Measurements from ENCODE around the gene GPR183. TPM values are rescaled to one million over a fixed set of nuclear protein-coding genes. Genes with fewer than 3 reads are reported as not detected.

GPR183 gene
- total RNA-seq, 2 donors from 2014 or later: 1.5 to 8.3 TPM

DNA sequence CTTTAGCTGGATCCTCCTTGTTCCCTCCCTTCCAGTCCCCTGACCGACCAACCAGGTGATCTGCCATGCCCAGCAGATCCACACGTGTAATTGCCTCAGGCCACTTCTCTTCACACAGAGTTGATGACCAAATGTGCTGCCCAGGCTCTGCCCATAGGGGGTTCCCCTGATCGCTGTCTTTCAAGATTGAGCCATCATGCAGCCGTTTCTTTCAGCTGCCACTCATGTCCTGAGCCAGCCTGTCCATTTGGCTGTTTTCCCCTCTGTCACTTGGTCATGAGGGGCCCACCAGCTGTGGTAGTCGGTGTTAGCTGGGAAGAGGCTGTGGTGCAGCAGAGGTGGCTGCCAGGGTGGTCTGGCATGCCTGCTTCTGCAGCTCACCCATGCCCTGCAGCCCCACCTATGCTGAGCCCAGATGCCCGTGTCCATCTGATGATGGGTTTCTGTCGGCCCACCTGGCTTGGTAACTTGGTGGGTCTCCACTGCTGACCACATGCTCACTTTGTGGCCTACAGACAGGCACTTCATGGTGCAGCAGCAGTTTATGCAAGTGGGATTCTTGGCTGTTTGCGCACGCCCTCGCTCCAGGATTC lies 35.6 kb upstream of the GPR183 start:
- intact Hi-C loops (cut with DNase I): no loop called here
- H3K4me3 ChIP-seq: no peak overlapping the region
- no peaks in the 10 kb centered on the region for H3K36me3 ChIP-seq
- H3K9ac ChIP-seq (ENCODE audit: low read depth in 2 of 2, low read length in 2 of 2): no peak overlapping the region
- no peaks in the 10 kb centered on the region for H3K9me3 ChIP-seq
- no peaks in the 10 kb centered on the region for H3K27me3 ChIP-seq
- no peak for DNase-seq
- TF ChIP-seq, protein P1, sequence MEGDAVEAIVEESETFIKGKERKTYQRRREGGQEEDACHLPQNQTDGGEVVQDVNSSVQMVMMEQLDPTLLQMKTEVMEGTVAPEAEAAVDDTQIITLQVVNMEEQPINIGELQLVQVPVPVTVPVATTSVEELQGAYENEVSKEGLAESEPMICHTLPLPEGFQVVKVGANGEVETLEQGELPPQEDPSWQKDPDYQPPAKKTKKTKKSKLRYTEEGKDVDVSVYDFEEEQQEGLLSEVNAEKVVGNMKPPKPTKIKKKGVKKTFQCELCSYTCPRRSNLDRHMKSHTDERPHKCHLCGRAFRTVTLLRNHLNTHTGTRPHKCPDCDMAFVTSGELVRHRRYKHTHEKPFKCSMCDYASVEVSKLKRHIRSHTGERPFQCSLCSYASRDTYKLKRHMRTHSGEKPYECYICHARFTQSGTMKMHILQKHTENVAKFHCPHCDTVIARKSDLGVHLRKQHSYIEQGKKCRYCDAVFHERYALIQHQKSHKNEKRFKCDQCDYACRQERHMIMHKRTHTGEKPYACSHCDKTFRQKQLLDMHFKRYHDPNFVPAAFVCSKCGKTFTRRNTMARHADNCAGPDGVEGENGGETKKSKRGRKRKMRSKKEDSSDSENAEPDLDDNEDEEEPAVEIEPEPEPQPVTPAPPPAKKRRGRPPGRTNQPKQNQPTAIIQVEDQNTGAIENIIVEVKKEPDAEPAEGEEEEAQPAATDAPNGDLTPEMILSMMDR (IDR thresholded peaks at IDR 0.05): no peak
- no peaks in the 10 kb centered on the region for H3K4me1 ChIP-seq
- H3K27ac ChIP-seq: no peak overlapping the region

DNA sequence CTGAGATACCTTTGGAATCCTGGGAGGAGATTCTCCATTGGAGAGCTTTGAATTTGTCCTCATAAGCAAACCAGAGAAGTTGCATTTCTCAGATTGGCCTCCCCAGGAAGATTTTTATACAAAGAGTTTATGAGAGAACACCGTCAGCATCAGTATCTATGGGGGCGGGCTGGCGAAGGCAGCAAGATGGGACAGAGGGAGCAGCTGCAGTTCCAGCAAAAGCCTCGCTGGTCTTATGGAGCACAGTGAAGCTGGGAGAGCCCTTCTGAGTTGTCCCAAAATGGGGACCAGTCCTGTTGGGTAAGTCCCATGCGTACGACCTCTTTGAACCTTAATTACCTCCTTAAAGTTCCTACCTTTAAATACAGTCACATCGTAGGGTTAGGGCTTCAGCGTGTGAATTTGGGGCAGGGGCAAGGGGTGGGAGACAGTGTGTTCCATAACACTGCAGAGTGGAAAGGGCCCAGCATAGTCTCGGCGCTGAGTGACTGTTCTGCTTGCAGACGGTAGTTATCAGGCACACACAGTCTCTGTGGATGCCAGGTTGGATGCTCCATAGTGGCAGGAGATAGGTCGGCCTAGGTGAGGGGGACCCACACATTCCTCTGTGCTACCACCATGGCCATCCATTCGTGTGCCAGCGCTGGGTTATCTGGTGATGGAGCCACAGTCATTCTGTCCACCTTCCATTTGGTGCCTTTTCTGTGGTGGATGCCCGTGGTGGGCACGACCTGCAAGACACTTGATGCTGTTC lies 34.9 kb upstream of the GPR183 start:
- DNase-seq: no peak
- no peak overlapping the region for H3K4me3 ChIP-seq
- no peaks in the 10 kb centered on the region for H3K27me3 ChIP-seq
- H3K27ac ChIP-seq: no peak overlapping the region
- TF ChIP-seq, protein P1 (IDR thresholded peaks at IDR 0.05): no peak
- intact Hi-C loops (cut with DNase I): no loop called here
- H3K36me3 ChIP-seq: no peaks in the 10 kb centered on the region
- no peaks in the 10 kb centered on the region for H3K4me1 ChIP-seq
- H3K9ac ChIP-seq (ENCODE audit: low read depth in 2 of 2, low read length in 2 of 2): no peak overlapping the region
- H3K9me3 ChIP-seq: no peaks in the 10 kb centered on the region

DNA sequence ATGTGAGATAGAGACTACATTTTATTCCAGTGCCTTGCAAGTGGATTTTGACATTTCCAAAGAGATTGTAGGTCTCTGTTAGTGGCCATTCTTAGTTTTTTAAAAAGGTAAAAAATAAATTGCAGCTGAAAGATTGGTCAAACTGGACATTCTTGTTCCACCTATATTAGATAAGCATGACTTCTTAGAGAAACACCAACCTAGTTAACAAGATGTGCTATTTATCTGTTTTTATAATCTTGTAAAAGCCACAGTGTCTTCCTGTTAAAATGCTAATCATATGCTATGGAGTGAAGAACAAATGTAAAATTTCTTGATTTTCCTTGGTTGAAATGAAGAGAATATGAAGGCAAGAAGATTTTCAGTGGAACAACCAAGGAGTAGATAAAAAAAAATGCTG lies 33.4 kb upstream of the GPR183 start:
- Histone ChIP-seq H3K27ac (no peak overlapping the region), H3K36me3 (no peaks in the 10 kb centered on the region), H3K27me3 (no peaks in the 10 kb centered on the region), H3K9ac (ENCODE audit: low read depth in 2 of 2, low read length in 2 of 2) (no peak overlapping the region), H3K9me3 (no peaks in the 10 kb centered on the region), H3K4me1 (no peaks in the 10 kb centered on the region), H3K4me3 (no peak overlapping the region)
- no peak for DNase-seq
- intact Hi-C loops (cut with DNase I): no loop called here
- TF ChIP-seq, protein P1 (IDR thresholded peaks at IDR 0.05): no peak

DNA sequence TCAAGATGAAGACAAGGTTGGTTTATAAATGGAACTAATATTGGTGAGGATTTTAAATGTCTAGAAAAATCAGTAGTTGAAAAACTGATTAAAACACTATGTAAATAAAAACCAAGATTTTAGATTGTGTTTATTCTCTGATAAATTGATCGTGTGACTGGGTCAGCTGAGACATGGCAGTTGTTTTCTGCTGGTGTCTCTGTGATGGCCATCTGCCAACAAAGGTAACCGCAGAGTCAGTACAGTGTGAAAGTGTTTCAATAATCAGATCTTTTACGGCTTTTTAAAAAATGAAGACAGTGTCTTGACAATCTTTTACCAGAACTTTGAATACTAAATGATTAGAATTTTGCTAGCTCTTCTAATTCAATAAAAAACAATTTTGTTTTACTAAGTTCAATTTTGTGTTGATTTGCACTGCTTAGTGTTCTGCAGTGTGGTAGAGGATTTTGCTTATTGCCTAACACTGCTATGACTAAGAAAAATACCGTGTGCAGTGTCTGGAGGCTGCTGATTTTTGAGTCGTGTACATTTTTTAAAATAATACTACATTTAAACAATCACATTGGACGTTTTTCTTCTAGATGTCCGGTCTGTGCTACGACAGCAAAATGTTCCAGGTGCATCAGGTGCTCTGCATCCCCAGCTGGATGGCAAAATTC lies 32.7 kb upstream of the GPR183 start:
- intact Hi-C loops (cut with DNase I): no loop called here
- no peak overlapping the region for H3K4me3 ChIP-seq
- no peaks in the 10 kb centered on the region for H3K27me3 ChIP-seq
- H3K27ac ChIP-seq: no peak overlapping the region
- no peaks in the 10 kb centered on the region for H3K4me1 ChIP-seq
- no peak for DNase-seq
- TF ChIP-seq, protein P1 (IDR thresholded peaks at IDR 0.05): no peak
- no peaks in the 10 kb centered on the region for H3K9me3 ChIP-seq
- no peak overlapping the region for H3K9ac ChIP-seq (ENCODE audit: low read depth in 2 of 2, low read length in 2 of 2)
- no peaks in the 10 kb centered on the region for H3K36me3 ChIP-seq

DNA sequence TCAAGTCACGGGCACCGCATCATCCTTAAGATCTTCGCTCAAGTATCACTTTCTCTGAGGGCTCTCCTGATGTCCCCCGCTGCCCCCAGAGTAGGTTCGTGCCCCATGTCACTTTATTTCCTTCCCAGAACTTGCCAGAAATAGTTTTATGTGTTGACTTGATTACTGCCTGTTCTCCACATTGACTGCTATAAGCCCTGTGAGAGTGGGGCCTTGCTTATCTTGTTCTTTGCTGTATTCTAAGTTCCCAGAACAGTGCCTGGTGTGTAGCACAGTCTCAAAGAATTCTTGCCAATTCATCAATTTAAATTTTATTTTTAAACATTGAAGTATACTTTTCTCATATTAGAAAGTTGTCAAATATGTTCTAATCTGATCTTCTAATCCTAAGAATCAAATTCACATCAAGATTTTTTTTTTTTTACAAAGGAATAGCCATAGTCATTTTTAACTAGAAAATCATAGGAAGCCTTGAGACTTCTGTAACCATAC lies 32.1 kb upstream of the GPR183 start:
- no peak overlapping the region for H3K9ac ChIP-seq (ENCODE audit: low read depth in 2 of 2, low read length in 2 of 2)
- TF ChIP-seq, protein P1 (IDR thresholded peaks at IDR 0.05): no peak
- intact Hi-C loops (cut with DNase I): no loop called here
- no peaks in the 10 kb centered on the region for H3K4me1 ChIP-seq
- no peak overlapping the region for H3K4me3 ChIP-seq
- no peak overlapping the region for H3K27ac ChIP-seq
- no peaks in the 10 kb centered on the region for H3K9me3 ChIP-seq
- H3K36me3 ChIP-seq: no peaks in the 10 kb centered on the region
- H3K27me3 ChIP-seq: no peaks in the 10 kb centered on the region
- no peak for DNase-seq

Data from colonic mucosa (tissue), 4 donors.